Kidney (tissue), 14 donors: ENCODE data around the gene TMBIM1. TPM values are rescaled to one million over a fixed set of nuclear protein-coding genes. Genes with fewer than 3 reads are reported as not detected.

ENCODE experiments used
- DNase-seq, 5 donors: peaks; one replicate each; pipeline ENCODE4 v3.0.0-alpha.2; 2013 to 2020
- FAIRE-seq: peaks from 2 replicates; lab custom pipeline; 2012; peaks lifted over from hg19 to GRCh38; lab: Jason Lieb, UNC
- H3K27ac ChIP-seq, 2 donors: one replicate each; pipeline ENCODE4 v1.7.0; 2013; ENCODE audit warnings: low read depth in 2 of 2, low read length in 2 of 2, inconsistent platforms in 1 of 2
- H3K27me3 ChIP-seq: one replicate; pipeline ENCODE4 v1.7.1; 2013; ENCODE audit warnings: low read length, inconsistent platforms; ENCODE audit not compliant: control insufficient read depth, insufficient read depth
- H3K36me3 ChIP-seq, 3 donors: one replicate each; pipeline versions ENCODE4 v1.7.0 to v1.7.1; 2013; ENCODE audit warnings: low read length in 3 of 3, control low read depth in 1 of 3, inconsistent platforms in 1 of 3; ENCODE audit not compliant: insufficient read depth in 3 of 3, control insufficient read depth in 2 of 3
- H3K4me1 ChIP-seq, 3 donors: one replicate each; pipeline versions ENCODE4 v1.7.0 to v1.7.1; 2013; ENCODE audit warnings: low read length in 3 of 3, inconsistent platforms in 1 of 3, low read depth in 1 of 3; ENCODE audit not compliant: control insufficient read depth in 2 of 3, insufficient read depth in 2 of 3
- H3K4me3 ChIP-seq, 3 donors: one replicate each; pipeline versions ENCODE4 v1.7.0 to v1.8.1; 2013; ENCODE audit warnings: low read length in 3 of 3, control low read depth in 1 of 3, inconsistent platforms in 1 of 3
- H3K9ac ChIP-seq, 3 donors: one replicate each; pipeline versions ENCODE4 v1.7.0 to v1.7.1; 2013; ENCODE audit warnings: low read length in 3 of 3, control low read depth in 1 of 3, inconsistent platforms in 1 of 3
- H3K9me3 ChIP-seq, 3 donors: one replicate each; pipeline versions ENCODE4 v1.7.0 to v1.7.1; 2013; ENCODE audit warnings: low read length in 3 of 3, control low read depth in 1 of 3, inconsistent platforms in 1 of 3; ENCODE audit not compliant: control insufficient read depth in 2 of 3, insufficient read depth in 1 of 3
- CTCF ChIP-seq: IDR thresholded peaks from 3 replicates; pipeline ENCODE4 v1.5.1; 2012; ENCODE audit warnings: mild to moderate bottlenecking, moderate library complexity, borderline replicate concordance; ENCODE audit not compliant: insufficient read depth; ENCODE audit errors: extremely low read depth
- intact Hi-C: fragments of 100-400 bp; cut with DNase I; formaldehyde crosslinking; loops from one replicate; pipeline ENCODE4 v1.11.1; 2022
- polyA plus RNA-seq: library from polyadenylated mRNA; stranded (reverse); fragments of 350-450 nt; fragmentation: Illumina TruSeq; extraction: RNeasy Lipid Tissue Mini Kit (QIAGEN cat#74804); gene quantifications from one replicate; pipeline ENCODE4 v1.2.3, GENCODE V29; 2014; ENCODE audit warnings: low read depth, low replicate concordance; ENCODE audit not compliant: insufficient read depth
- total RNA-seq: library from RNA; stranded (reverse); fragmentation: NEBNext Ultra II Directional; extraction: Animal tissue kit (Norgen Biotek cat#: 25700); gene quantifications from one replicate; pipeline ENCODE4 v1.2.1, GENCODE V29; 2021
- donor health status: control.
- donor health status: control.
- donor health status: control.
- donor health status: control.
- donor health status: control.
- donor health status: DM: yes; HTN: yes; CAD: no.
- donor health status: Normal renal cell carcinoma (clear cell type).

The TMBIM1 gene
- total and polyA plus RNA-seq, 2 donors from 2014 or later = 130 to 217 TPM

DNA sequence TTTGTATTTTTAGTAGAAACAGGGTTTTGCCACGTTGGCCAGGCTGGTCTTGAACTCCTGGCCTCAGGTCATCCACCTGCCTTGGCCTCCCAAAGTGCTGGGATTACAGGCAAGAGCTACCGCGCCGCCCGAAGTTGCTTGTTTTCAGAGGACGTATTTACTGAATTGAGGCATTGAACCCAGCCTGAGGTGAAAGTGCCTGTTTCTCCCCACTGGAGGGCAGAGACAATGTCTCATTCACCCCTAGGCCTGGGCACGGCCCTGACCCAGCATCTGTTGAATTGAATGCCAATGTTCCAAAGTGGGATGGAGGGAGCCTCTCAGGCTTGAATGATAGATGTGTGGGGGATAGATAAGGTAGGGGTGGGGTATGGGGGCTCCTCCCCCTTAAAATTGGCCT, 4.5 kb upstream of the TMBIM1 start:
- intact Hi-C loops = loop anchor here (10.0 kb wide), 1 partner anchor 98 kb away; the partner anchor contains the start of gene CTDSP1
- FAIRE-seq = no peak
- H3K27me3 ChIP-seq = no peaks in the 10 kb centered on the region
- TF ChIP-seq CTCF = no peak
- H3K9ac ChIP-seq = no peak overlapping the region
- no peak overlapping the region for H3K4me3 ChIP-seq
- H3K36me3 ChIP-seq = no peaks in the 10 kb centered on the region
- no peaks in the 10 kb centered on the region for H3K9me3 ChIP-seq
- DNase-seq = no peak
- no peak overlapping the region for H3K27ac ChIP-seq
- peaks cover 0 to 20% (median 13%) of the 10 kb centered on the region in 3 donors for H3K4me1 ChIP-seq

GRCh38 chr2:218296200-218296599, 3.9 kb upstream of the TMBIM1 start:
- no peak overlapping the region for H3K4me3 ChIP-seq
- no peak overlapping the region for H3K9ac ChIP-seq
- DNase-seq (no peak), FAIRE-seq (no peak)
- intact Hi-C loops = loop anchor here (10.0 kb wide), 1 partner anchor 99 kb away; the partner anchor contains the start of gene CTDSP1
- H3K4me1 ChIP-seq = peaks cover 0 to 20% (median 17%) of the 10 kb centered on the region in 3 donors
- no peaks in the 10 kb centered on the region for H3K9me3 ChIP-seq
- no peaks in the 10 kb centered on the region for H3K27me3 ChIP-seq
- no peaks in the 10 kb centered on the region for H3K36me3 ChIP-seq
- no peak for TF ChIP-seq CTCF
- H3K27ac ChIP-seq = peak overlapping the region in 1 of 2 donors; percentile 22

DNA sequence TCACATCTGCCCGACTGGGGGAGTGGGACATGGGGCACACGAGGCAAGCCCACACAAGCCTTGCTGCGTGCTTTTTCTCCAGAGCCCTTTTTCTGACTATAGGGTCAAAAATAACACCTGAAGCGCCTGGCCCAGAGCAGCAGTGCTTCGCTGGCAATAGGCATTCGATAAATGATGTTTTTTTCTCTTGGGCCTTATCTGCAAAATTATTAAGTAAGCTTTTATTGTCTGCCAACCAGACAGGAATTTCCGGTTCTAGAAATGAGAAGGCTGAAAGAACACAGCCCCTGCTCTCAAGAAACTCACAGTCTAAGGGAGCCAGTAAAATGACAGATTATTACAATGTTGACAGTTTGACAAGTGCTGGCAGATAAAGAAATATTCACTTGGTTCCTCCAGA, 2.7 kb upstream of the TMBIM1 start:
- H3K4me3 ChIP-seq = no peak overlapping the region
- peak overlapping the region in 1 of 3 donors; percentile 29 for H3K9ac ChIP-seq
- intact Hi-C loops = loop anchor here (10.0 kb wide), 1 partner anchor 100 kb away; the partner anchor contains the start of gene CTDSP1
- H3K27ac ChIP-seq = peak overlapping the region; percentile 41 to 77
- DNase-seq (peak in 2 of 5 donors; percentile 80 to 85), FAIRE-seq (no peak)
- peaks cover 3 to 31% (median 29%) of the 10 kb centered on the region in 3 donors for H3K4me1 ChIP-seq
- no peaks in the 10 kb centered on the region for H3K9me3 ChIP-seq
- no peaks in the 10 kb centered on the region for H3K36me3 ChIP-seq
- no peaks in the 10 kb centered on the region for H3K27me3 ChIP-seq
- TF ChIP-seq CTCF = no peak
